Stimulated activated CD4-positive, alpha-beta T cell treated with anti-CD3 and anti-CD28 coated beads, Interleukin-1b, Interleukin-23, amount 100 ng/mL, for 4 hours (primary cell): Measurements from ENCODE around the gene LEKR1.

Experiments
- DNase-seq, 2 donors: peaks; one replicate each; pipeline ENCODE4 v3.0.0-alpha.2; 2020; ENCODE audit warnings: low read depth in 2 of 2

LEKR1 gene

GRCh38 chr3:157058392-157059071, 232.4 kb downstream of the LEKR1 start:
- no peak for DNase-seq

GRCh38 chr3:157059181-157059580, 233.0 kb downstream of the LEKR1 start:
- DNase-seq, result no peak

- no peak for DNase-seq
Observed at GRCh38 chr3:157059661-157060060, 233.5 kb downstream of the LEKR1 start.

GRCh38 chr3:157061265-157061664, 235.1 kb downstream of the LEKR1 start:
- DNase-seq, result no peak

GRCh38 chr3:157063469-157063868, 237.3 kb downstream of the LEKR1 start:
- DNase-seq, result no peak

- DNase-seq, result no peak
Observed at GRCh38 chr3:157063926-157064325, 237.8 kb downstream of the LEKR1 start.

- no peak for DNase-seq
Observed at GRCh38 chr3:157064402-157064801, 238.2 kb downstream of the LEKR1 start.

GRCh38 chr3:157065201-157065600, 239.0 kb downstream of the LEKR1 start:
- no peak for DNase-seq

- no peak for DNase-seq
Observed at GRCh38 chr3:157066335-157067098, 240.4 kb downstream of the LEKR1 start.

- DNase-seq, result no peak
Observed at GRCh38 chr3:157067114-157067513, 241.0 kb downstream of the LEKR1 start.

GRCh38 chr3:157069406-157069805, 243.3 kb downstream of the LEKR1 start:
- no peak for DNase-seq

GRCh38 chr3:157069846-157070677, 243.9 kb downstream of the LEKR1 start:
- no peak for DNase-seq

- DNase-seq, result no peak
Observed at GRCh38 chr3:157070678-157070999, 244.5 kb downstream of the LEKR1 start.

- no peak for DNase-seq
Observed at GRCh38 chr3:157071744-157072525, 245.8 kb downstream of the LEKR1 start.

GRCh38 chr3:157073810-157074209, 247.7 kb downstream of the LEKR1 start:
- DNase-seq, result no peak

GRCh38 chr3:157074490-157074889, 248.3 kb downstream of the LEKR1 start:
- DNase-seq, result no peak

GRCh38 chr3:157074981-157075380, 248.8 kb downstream of the LEKR1 start:
- DNase-seq, result no peak

GRCh38 chr3:157075693-157076420, 249.7 kb downstream of the LEKR1 start:
- DNase-seq, result no peak

- no peak for DNase-seq
Observed at GRCh38 chr3:157077565-157077991, 251.4 kb downstream of the LEKR1 start.

GRCh38 chr3:157078131-157078810, 252.1 kb downstream of the LEKR1 start:
- DNase-seq, result no peak

- no peak for DNase-seq
Observed at GRCh38 chr3:157078811-157079185, 252.6 kb downstream of the LEKR1 start.
